GM12878 (cell line): Measurements from ENCODE around the gene PAX5.

Source experiments
- BCL11A ChIP-seq: IDR thresholded peaks from 2 replicates; pipeline ENCODE4 v1.6.1; 2011; ENCODE audit warnings: low read depth, low read length
- CREB1 ChIP-seq: IDR thresholded peaks from 2 replicates; pipeline ENCODE4 v1.6.1; 2012; ENCODE audit warnings: low read depth, mild to moderate bottlenecking, inconsistent platforms
- EP300 ChIP-seq, 2 experiments: fragments of 150-350 bp in 1 of 2; IDR thresholded peaks; 2 replicates each; pipeline ENCODE4 v1.6.1; 2011 to 2012; ENCODE audit warnings: low read depth in 2 of 2, low read length in 2 of 2, borderline replicate concordance in 1 of 2, improper control_type of control experiment in 1 of 2, inconsistent platforms in 1 of 2; ENCODE audit not compliant: control insufficient read depth in 1 of 2
- ESRRA ChIP-seq: IDR thresholded peaks from 2 replicates; pipeline ENCODE4 v1.6.1; 2012; ENCODE audit warnings: mild to moderate bottlenecking, low read length, improper control_type of control experiment
- EZH2 ChIP-seq: IDR thresholded peaks from 2 replicates; pipeline ENCODE4 v1.6.1; 2012; ENCODE audit warnings: low read depth, mild to moderate bottlenecking, control low read depth, inconsistent platforms, low read length, borderline replicate concordance; ENCODE audit not compliant: control insufficient read depth
- GABPA ChIP-seq: IDR thresholded peaks from 2 replicates; pipeline ENCODE4 v1.6.1; 2014; ENCODE audit warnings: antibody characterized with exemption, low read depth, mild to moderate bottlenecking, inconsistent platforms
- HDAC2 ChIP-seq: fragments of 200-600 bp; sonication (generic); IDR thresholded peaks from 2 replicates; pipeline ENCODE4 v1.6.1; 2017
- IRF3 ChIP-seq: fragments of 450-650 bp; IDR thresholded peaks from 2 replicates; pipeline ENCODE4 v1.6.1; 2014; ENCODE audit warnings: mild to moderate bottlenecking
- JUND ChIP-seq: IDR thresholded peaks from 2 replicates; pipeline ENCODE4 v1.6.1; 2012; ENCODE audit warnings: low read depth, mild to moderate bottlenecking, low read length, improper control_type of control experiment, moderate library complexity
- KDM1A ChIP-seq: fragments of 200-600 bp; sonication (generic); IDR thresholded peaks from 2 replicates; pipeline ENCODE4 v1.6.1; 2016; ENCODE audit warnings: borderline replicate concordance
- POLR2A ChIP-seq: IDR thresholded peaks from 2 replicates; pipeline ENCODE4 v1.6.1; 2011; ENCODE audit warnings: low read depth, mild to moderate bottlenecking, low read length
- ZNF24 ChIP-seq: fragments of 450-650 bp; IDR thresholded peaks from 2 replicates; pipeline ENCODE4 v1.6.1; 2017; ENCODE audit warnings: antibody characterized with exemption, mild to moderate bottlenecking
- TF ChIP-seq, protein P1 (sequence below), 3 experiments: IDR thresholded peaks in 2 of 3; conservative IDR thresholded peaks in 1 of 3; 2 replicates each; pipeline ENCODE4 v1.5.1; 2011; ENCODE audit warnings: low read depth in 3 of 3, low read length in 3 of 3, mild to moderate bottlenecking in 3 of 3, control low read depth in 2 of 3, moderate library complexity in 2 of 3, inconsistent platforms in 1 of 3, mixed read lengths in 1 of 3; ENCODE audit not compliant: control insufficient read depth in 2 of 3, insufficient read depth in 1 of 3; ENCODE audit errors: extremely low read depth in 1 of 3
- TF ChIP-seq, protein P2 (sequence below): fragments of 150-350 bp; IDR thresholded peaks from 2 replicates; pipeline ENCODE4 v1.6.1; 2016; ENCODE audit warnings: low read depth, low read length

GRCh38 chr9:36791222-36791950, 242.7 kb downstream of the PAX5 start:
- no peak for TF ChIP-seq CREB1
- TF ChIP-seq POLR2A: no peak
- TF ChIP-seq, protein P1, sequence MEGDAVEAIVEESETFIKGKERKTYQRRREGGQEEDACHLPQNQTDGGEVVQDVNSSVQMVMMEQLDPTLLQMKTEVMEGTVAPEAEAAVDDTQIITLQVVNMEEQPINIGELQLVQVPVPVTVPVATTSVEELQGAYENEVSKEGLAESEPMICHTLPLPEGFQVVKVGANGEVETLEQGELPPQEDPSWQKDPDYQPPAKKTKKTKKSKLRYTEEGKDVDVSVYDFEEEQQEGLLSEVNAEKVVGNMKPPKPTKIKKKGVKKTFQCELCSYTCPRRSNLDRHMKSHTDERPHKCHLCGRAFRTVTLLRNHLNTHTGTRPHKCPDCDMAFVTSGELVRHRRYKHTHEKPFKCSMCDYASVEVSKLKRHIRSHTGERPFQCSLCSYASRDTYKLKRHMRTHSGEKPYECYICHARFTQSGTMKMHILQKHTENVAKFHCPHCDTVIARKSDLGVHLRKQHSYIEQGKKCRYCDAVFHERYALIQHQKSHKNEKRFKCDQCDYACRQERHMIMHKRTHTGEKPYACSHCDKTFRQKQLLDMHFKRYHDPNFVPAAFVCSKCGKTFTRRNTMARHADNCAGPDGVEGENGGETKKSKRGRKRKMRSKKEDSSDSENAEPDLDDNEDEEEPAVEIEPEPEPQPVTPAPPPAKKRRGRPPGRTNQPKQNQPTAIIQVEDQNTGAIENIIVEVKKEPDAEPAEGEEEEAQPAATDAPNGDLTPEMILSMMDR (IDR thresholded peaks at IDR 0.05 in 2 of 3, conservative IDR thresholded peaks at IDR 0.05 in 1 of 3; ENCODE audit: control insufficient read depth in 2 of 3, extremely low read depth in 1 of 3, insufficient read depth in 1 of 3, low read depth in 3 of 3, low read length in 3 of 3): no peak
- TF ChIP-seq, protein P2, sequence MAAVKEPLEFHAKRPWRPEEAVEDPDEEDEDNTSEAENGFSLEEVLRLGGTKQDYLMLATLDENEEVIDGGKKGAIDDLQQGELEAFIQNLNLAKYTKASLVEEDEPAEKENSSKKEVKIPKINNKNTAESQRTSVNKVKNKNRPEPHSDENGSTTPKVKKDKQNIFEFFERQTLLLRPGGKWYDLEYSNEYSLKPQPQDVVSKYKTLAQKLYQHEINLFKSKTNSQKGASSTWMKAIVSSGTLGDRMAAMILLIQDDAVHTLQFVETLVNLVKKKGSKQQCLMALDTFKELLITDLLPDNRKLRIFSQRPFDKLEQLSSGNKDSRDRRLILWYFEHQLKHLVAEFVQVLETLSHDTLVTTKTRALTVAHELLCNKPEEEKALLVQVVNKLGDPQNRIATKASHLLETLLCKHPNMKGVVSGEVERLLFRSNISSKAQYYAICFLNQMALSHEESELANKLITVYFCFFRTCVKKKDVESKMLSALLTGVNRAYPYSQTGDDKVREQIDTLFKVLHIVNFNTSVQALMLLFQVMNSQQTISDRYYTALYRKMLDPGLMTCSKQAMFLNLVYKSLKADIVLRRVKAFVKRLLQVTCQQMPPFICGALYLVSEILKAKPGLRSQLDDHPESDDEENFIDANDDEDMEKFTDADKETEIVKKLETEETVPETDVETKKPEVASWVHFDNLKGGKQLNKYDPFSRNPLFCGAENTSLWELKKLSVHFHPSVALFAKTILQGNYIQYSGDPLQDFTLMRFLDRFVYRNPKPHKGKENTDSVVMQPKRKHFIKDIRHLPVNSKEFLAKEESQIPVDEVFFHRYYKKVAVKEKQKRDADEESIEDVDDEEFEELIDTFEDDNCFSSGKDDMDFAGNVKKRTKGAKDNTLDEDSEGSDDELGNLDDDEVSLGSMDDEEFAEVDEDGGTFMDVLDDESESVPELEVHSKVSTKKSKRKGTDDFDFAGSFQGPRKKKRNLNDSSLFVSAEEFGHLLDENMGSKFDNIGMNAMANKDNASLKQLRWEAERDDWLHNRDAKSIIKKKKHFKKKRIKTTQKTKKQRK: no peak
- no peak for TF ChIP-seq KDM1A
- no peak for TF ChIP-seq ZNF24
- no peak for TF ChIP-seq ESRRA
- no peak for TF ChIP-seq BCL11A
- TF ChIP-seq JUND: no peak
- TF ChIP-seq GABPA: no peak
- TF ChIP-seq EP300 (IDR thresholded peaks at IDR 0.05; ENCODE audit: borderline replicate concordance in 1 of 2, control insufficient read depth in 1 of 2, low read depth in 2 of 2, low read length in 2 of 2): no peak
- no peak for TF ChIP-seq IRF3
- TF ChIP-seq HDAC2: no peak
- no peak for TF ChIP-seq EZH2
